Measurements from ENCODE around the gene DIO1.

GRCh38 chr1:53947172-53947907, 53.4 kb downstream of the DIO1 start:
- TF ChIP-seq CTCF (IDR thresholded peaks at IDR 0.05) (no peak), POLR2A (IDR thresholded peaks at IDR 0.05) (no peak)
